B cell (primary cell): ENCODE results near the gene DKKL1.

Experiments
- CTCF ChIP-seq: fragments of 200-600 bp; IDR thresholded peaks from one replicate; pipeline ENCODE4 v1.8.0; 2022; ENCODE audit warnings: antibody characterized with exemption, mild to moderate bottlenecking
- EZH2 ChIP-seq: IDR thresholded peaks from 2 replicates; pipeline ENCODE4 v1.6.1; 2012; ENCODE audit warnings: borderline replicate concordance, low read depth, mild to moderate bottlenecking, moderate library complexity, low read length; ENCODE audit not compliant: insufficient read depth, poor library complexity, severe bottlenecking

GRCh38 chr19:49414256-49414655 is 50.6 kb downstream of the DKKL1 start:
- TF ChIP-seq CTCF (no peak), EZH2 (no peak)
